Upper lobe of left lung (tissue), 4 donors: ENCODE measurements around the gene NSUN3.

ENCODE experiments used
- EP300 ChIP-seq, 4 donors: sonication (generic); formaldehyde crosslinking; IDR thresholded peaks; one replicate each; pipeline ENCODE4 v1.5.1; 2017; ENCODE audit warnings: antibody characterized with exemption in 4 of 4, control low read depth in 2 of 4
- TF ChIP-seq, protein P1 (sequence below), 6 experiments: fragments of 450-650 bp in 4 of 6; fragments of 200-600 bp in 2 of 6; sonication (generic) in 2 of 6; IDR thresholded peaks; one replicate each; pipeline ENCODE4 v1.5.1; 2016 to 2019; ENCODE audit warnings: antibody characterized with exemption in 6 of 6

DNA sequence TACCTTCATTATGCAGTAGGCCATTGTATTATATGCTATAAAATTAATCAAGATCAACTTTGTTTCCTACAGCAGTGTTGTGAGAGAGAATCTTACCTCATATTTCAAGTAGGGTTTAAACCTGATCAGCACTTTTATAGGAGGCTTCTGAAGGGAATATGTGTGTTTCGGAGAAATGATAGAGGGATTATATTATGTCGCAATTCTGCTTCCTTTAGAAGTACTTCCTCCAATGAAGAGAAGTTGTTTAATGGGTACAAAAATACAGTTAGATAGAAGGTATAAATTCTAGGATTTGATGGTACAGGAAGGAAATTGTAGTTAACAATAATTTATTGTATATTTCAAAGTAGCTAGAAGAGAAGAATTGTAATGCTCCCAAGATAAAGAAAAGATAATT lies 54.9 kb downstream of the NSUN3 start:
- TF ChIP-seq EP300 (IDR thresholded peaks at IDR 0.05), result no peak
- TF ChIP-seq, protein P1, sequence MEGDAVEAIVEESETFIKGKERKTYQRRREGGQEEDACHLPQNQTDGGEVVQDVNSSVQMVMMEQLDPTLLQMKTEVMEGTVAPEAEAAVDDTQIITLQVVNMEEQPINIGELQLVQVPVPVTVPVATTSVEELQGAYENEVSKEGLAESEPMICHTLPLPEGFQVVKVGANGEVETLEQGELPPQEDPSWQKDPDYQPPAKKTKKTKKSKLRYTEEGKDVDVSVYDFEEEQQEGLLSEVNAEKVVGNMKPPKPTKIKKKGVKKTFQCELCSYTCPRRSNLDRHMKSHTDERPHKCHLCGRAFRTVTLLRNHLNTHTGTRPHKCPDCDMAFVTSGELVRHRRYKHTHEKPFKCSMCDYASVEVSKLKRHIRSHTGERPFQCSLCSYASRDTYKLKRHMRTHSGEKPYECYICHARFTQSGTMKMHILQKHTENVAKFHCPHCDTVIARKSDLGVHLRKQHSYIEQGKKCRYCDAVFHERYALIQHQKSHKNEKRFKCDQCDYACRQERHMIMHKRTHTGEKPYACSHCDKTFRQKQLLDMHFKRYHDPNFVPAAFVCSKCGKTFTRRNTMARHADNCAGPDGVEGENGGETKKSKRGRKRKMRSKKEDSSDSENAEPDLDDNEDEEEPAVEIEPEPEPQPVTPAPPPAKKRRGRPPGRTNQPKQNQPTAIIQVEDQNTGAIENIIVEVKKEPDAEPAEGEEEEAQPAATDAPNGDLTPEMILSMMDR (IDR thresholded peaks at IDR 0.05), result no peak
